Peyer's patch (tissue), 4 donors: ENCODE data around the gene CCDC85A.

Experiments used
- POLR2A ChIP-seq, 2 donors: fragments of 450-650 bp; IDR thresholded peaks; one replicate each; pipeline ENCODE4 v1.5.1; 2017; ENCODE audit warnings: antibody characterized with exemption in 2 of 2, mild to moderate bottlenecking in 2 of 2, moderate library complexity in 2 of 2
- TF ChIP-seq, protein P1 (sequence below), 6 experiments: fragments of 450-650 bp in 4 of 6; fragments of 200-600 bp in 2 of 6; sonication (generic) in 1 of 6; IDR thresholded peaks; one replicate each; pipeline ENCODE4 v1.5.1; 2017 to 2019; ENCODE audit warnings: antibody characterized with exemption in 6 of 6, mild to moderate bottlenecking in 3 of 6, moderate library complexity in 1 of 6

GRCh38 chr2:56347881-56348280, 164.1 kb downstream of the CCDC85A start:
- TF ChIP-seq POLR2A (IDR thresholded peaks at IDR 0.05), result no peak
- TF ChIP-seq, protein P1, sequence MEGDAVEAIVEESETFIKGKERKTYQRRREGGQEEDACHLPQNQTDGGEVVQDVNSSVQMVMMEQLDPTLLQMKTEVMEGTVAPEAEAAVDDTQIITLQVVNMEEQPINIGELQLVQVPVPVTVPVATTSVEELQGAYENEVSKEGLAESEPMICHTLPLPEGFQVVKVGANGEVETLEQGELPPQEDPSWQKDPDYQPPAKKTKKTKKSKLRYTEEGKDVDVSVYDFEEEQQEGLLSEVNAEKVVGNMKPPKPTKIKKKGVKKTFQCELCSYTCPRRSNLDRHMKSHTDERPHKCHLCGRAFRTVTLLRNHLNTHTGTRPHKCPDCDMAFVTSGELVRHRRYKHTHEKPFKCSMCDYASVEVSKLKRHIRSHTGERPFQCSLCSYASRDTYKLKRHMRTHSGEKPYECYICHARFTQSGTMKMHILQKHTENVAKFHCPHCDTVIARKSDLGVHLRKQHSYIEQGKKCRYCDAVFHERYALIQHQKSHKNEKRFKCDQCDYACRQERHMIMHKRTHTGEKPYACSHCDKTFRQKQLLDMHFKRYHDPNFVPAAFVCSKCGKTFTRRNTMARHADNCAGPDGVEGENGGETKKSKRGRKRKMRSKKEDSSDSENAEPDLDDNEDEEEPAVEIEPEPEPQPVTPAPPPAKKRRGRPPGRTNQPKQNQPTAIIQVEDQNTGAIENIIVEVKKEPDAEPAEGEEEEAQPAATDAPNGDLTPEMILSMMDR (IDR thresholded peaks at IDR 0.05), result no peak
